Activated naive CD4-positive, alpha-beta T cell treated with anti-CD3 and anti-CD28 coated beads, Interleukin-2, amount 50 U/mL, for 24 hours (primary cell): Measurements from ENCODE around the gene AKAP4.

Source experiments
- H3K27ac Mint-ChIP-seq: one replicate; pipeline ENCODE4 v1.8.0; 2021; ENCODE audit warnings: mild to moderate bottlenecking, mixed read lengths
- H3K27me3 Mint-ChIP-seq: one replicate; pipeline ENCODE4 v1.8.0; 2021; ENCODE audit warnings: mixed read lengths
- H3K36me3 Mint-ChIP-seq: one replicate; pipeline ENCODE4 v1.8.0; 2021; ENCODE audit warnings: mixed read lengths
- H3K4me1 Mint-ChIP-seq: one replicate; pipeline ENCODE4 v1.8.0; 2021; ENCODE audit warnings: mixed read lengths
- H3K4me3 Mint-ChIP-seq: one replicate; pipeline ENCODE4 v1.8.0; 2021; ENCODE audit warnings: mild to moderate bottlenecking, mixed read lengths
- H3K9me3 Mint-ChIP-seq: one replicate; pipeline ENCODE4 v1.8.0; 2021; ENCODE audit warnings: mixed read lengths

Gene AKAP4, protein sequence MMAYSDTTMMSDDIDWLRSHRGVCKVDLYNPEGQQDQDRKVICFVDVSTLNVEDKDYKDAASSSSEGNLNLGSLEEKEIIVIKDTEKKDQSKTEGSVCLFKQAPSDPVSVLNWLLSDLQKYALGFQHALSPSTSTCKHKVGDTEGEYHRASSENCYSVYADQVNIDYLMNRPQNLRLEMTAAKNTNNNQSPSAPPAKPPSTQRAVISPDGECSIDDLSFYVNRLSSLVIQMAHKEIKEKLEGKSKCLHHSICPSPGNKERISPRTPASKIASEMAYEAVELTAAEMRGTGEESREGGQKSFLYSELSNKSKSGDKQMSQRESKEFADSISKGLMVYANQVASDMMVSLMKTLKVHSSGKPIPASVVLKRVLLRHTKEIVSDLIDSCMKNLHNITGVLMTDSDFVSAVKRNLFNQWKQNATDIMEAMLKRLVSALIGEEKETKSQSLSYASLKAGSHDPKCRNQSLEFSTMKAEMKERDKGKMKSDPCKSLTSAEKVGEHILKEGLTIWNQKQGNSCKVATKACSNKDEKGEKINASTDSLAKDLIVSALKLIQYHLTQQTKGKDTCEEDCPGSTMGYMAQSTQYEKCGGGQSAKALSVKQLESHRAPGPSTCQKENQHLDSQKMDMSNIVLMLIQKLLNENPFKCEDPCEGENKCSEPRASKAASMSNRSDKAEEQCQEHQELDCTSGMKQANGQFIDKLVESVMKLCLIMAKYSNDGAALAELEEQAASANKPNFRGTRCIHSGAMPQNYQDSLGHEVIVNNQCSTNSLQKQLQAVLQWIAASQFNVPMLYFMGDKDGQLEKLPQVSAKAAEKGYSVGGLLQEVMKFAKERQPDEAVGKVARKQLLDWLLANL

DNA sequence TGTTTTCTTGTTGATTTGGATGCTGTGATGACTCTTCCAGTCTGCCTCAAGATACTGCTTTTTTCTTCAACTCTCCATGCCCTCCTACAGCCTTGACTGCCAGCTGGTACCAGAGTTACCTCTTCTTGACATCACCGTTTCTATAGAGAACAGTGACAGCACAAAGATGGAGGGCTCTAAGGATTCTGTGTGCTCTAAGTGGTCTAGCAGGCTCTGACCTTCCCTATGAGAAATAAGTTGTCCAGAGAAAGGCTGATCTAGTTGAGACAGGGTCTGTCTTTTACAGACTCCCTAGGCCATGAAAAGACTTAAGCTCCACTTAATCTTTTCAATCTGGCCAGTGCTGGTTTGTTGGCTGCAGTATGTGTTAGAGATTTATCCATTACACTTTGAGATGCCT lies at the start of gene AKAP4:
TSS of gene AKAP4 (minus strand) at position 101 of the 400 bp plus-strand sequence. CDS start 118 bp downstream, outside the sequence.
- peaks cover 14% of the 10 kb centered on the region for H3K4me1 Mint-ChIP-seq
- H3K27me3 Mint-ChIP-seq, result no peaks in the 10 kb centered on the region
- no peak within 1 kb of the TSS for H3K4me3 Mint-ChIP-seq
- no peaks in the 10 kb centered on the region for H3K9me3 Mint-ChIP-seq
- H3K36me3 Mint-ChIP-seq, result no peaks in the 10 kb centered on the region
- no peak within 1 kb of the TSS for H3K27ac Mint-ChIP-seq

DNA sequence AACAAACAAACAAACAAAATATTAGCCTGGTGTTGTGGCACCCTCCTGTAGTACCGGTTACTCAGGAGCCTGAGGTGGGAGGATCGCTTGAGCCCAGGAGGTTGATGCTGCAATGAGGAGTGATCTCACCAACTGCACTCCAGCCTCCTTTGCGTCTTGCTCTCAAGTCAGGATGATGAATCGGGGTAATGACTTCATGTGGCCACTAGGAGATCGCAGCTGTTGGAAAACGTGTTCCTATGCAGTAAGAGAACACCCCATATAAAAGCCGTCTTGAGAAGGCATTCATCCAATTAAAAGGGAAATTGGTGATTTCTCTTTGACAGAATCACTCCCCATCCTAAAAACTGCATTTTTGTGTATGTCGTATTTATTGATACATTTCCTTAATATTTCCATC lies 10.7 kb upstream of the AKAP4 start:
- no peaks in the 10 kb centered on the region for H3K27me3 Mint-ChIP-seq
- no peaks in the 10 kb centered on the region for H3K4me1 Mint-ChIP-seq
- no peaks in the 10 kb centered on the region for H3K9me3 Mint-ChIP-seq
- H3K27ac Mint-ChIP-seq, result no peak overlapping the region
- H3K4me3 Mint-ChIP-seq, result no peak overlapping the region
- no peaks in the 10 kb centered on the region for H3K36me3 Mint-ChIP-seq

DNA sequence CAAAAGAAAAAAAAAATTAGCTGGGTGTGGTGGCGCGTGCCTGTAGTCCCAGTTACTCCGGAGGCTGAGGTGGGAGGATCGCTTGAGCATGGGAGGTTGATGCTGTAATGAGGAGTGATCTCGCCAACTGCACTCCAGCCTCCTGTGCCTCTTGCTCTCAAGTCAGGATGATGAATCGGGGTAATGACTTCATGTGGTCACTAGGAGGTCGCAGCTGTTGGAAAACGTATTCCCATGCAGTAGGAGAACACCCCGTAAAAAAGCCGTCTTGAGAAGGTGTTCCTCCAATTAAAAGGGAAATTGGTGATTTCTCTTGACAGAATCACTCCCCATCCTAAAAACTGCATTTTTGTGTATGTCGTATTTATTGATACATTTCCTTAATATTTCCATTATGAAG lies 5.9 kb upstream of the AKAP4 start:
- H3K4me3 Mint-ChIP-seq, result no peak overlapping the region
- H3K27me3 Mint-ChIP-seq, result no peaks in the 10 kb centered on the region

DNA sequence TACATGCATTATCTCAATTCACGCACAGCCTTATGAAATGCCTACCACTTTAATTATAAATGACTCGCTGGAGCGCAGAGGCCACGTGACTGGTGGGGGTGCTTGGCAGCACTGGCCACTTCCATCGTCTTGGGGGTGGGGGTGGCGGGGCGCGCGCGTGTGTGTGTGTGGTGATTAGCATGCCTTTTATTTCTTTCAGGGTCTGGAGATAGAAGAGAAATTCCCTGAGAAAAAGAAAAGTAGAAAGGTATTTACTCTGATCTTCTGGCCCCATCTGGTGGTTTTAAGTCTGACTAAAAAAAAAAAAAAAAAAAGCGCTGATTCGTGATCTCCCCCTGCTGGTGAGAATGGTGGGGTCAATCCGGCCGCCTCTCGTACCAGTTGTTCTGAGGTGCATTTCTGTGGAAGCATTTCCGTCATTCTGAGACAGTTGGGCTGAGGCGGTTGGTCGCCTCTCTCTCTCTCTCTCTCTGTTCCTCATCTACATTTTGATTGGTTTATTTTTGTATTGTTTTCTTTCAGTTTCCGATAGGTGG lies 3.6 kb upstream of the AKAP4 start, which contains the start of gene CCNB3:
TSS of gene CCNB3 (plus strand) at position 402 of the 536 bp plus-strand sequence. CDS start 80,399 bp downstream, outside the sequence.
- H3K27ac Mint-ChIP-seq, result peak within 1 kb of the TSS; percentile 97
- H3K4me3 Mint-ChIP-seq, result peak within 1 kb of the TSS; percentile 89
- no peaks in the 10 kb centered on the region for H3K27me3 Mint-ChIP-seq
- H3K36me3 Mint-ChIP-seq, result no peaks in the 10 kb centered on the region
- H3K4me1 Mint-ChIP-seq, result peaks cover 14% of the 10 kb centered on the region
- H3K9me3 Mint-ChIP-seq, result no peaks in the 10 kb centered on the region

More for the DNA sequence above, 5.9 kb upstream of the AKAP4 start:
- no peak overlapping the region for H3K27ac Mint-ChIP-seq
- H3K36me3 Mint-ChIP-seq, result no peaks in the 10 kb centered on the region
- peaks cover 14% of the 10 kb centered on the region for H3K4me1 Mint-ChIP-seq
- no peaks in the 10 kb centered on the region for H3K9me3 Mint-ChIP-seq

DNA sequence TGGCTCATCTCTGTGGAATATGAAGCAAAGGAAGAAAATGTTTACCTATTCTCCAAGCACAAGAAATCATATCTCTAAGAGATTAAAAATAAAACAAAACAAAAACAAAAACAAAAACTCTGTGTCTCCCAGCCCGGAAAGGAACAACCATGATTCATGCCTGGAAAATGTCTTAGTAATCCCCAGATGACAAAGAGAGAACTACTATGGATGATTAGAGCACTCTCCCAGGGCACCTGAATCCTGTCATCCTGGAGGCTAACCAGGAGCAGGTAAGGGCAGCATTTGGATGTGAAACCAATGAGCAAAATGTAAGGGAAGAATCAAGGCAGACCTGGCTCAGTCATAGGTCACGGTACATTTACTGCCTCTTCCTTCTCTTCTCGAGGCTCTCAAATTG lies 1.7 kb upstream of the AKAP4 start:
- Mint-ChIP-seq H3K4me3 (no peak overlapping the region), H3K36me3 (no peaks in the 10 kb centered on the region), H3K27ac (no peak overlapping the region), H3K9me3 (no peaks in the 10 kb centered on the region), H3K4me1 (peaks cover 14% of the 10 kb centered on the region), H3K27me3 (no peaks in the 10 kb centered on the region)

DNA sequence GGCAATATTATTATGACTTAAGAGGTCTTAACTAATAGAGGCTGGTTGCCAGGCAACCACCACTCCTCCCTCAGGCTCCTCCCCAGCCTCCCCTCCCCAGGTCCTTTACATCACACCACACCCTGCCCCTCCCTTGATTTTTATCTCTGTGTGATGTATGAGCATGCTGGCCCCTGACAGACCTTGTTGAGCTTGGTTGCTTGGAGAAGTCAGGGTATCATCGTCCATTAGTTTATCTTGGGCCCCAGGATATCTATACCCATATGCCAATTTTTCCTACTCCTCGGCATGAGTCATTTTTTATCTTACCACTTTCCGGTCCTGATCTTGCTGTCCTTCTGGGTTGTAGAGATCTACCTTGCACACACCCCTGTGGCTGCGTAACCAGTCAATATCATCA lies 2.5 kb downstream of the AKAP4 start:
- Mint-ChIP-seq H3K4me1 (peaks cover 1% of the 10 kb centered on the region), H3K4me3 (no peak overlapping the region), H3K27me3 (no peaks in the 10 kb centered on the region), H3K36me3 (no peaks in the 10 kb centered on the region), H3K9me3 (no peaks in the 10 kb centered on the region), H3K27ac (no peak overlapping the region)

DNA sequence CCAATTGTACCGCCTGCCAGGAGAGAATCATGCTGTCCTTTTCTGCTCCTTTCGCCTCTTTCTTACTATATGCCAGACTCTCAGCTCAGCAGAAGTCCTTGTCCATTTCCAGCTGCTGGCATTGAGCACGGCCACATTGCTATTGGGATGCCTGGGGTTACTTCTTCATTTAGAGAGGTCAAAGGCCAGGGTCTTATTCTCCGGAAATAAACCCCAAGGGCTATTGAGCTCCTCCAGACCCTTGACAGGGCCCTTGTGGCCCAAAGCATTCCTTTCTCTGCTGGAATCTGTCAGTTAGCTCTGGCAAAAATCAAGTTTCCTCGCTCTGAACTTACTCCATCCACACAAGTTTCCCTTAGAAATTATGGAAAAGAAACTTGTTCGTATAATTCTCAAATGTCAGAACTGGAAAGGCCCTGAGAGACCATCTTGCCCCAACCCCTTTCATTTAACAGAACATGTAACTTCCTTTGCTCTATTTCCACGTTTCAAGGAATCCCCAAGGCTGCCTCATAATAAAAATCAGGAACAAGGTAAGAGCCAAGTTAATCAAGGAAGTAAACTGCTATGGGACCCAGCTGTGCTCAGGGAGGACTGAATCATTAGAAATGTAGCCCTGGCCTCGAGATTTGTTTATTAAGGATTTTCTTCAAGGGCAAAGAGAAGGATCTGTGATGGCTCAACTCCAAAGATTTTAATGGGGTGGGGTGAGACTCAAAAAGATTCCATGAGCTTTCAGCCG lies 11.8 kb downstream of the AKAP4 start:
- Mint-ChIP-seq H3K4me1 (no peaks in the 10 kb centered on the region), H3K27me3 (no peaks in the 10 kb centered on the region), H3K9me3 (no peaks in the 10 kb centered on the region), H3K36me3 (no peaks in the 10 kb centered on the region), H3K27ac (no peak overlapping the region), H3K4me3 (no peak overlapping the region)

DNA sequence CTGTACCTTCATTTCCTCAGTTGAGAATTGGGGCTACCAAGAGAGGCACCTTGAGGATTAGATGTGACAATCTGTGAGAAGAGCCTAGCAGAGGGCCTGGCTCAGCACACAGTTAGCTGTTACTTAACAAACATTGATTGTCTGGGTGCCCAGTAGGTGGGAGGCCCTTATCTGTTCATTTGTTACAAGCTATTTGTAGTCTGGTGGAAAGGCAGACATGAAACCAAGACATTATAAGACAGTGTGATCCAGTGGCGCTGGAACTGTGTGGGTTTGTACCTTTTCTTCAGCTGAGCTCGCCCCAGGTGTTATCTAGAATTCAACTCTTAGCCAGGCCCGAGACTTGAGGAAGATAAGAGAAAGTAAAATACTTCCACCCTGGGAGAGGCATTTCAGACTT lies 16.9 kb downstream of the AKAP4 start:
- Mint-ChIP-seq H3K27me3 (no peaks in the 10 kb centered on the region), H3K36me3 (no peaks in the 10 kb centered on the region), H3K27ac (no peak overlapping the region), H3K4me1 (no peaks in the 10 kb centered on the region), H3K9me3 (no peaks in the 10 kb centered on the region), H3K4me3 (no peak overlapping the region)

DNA sequence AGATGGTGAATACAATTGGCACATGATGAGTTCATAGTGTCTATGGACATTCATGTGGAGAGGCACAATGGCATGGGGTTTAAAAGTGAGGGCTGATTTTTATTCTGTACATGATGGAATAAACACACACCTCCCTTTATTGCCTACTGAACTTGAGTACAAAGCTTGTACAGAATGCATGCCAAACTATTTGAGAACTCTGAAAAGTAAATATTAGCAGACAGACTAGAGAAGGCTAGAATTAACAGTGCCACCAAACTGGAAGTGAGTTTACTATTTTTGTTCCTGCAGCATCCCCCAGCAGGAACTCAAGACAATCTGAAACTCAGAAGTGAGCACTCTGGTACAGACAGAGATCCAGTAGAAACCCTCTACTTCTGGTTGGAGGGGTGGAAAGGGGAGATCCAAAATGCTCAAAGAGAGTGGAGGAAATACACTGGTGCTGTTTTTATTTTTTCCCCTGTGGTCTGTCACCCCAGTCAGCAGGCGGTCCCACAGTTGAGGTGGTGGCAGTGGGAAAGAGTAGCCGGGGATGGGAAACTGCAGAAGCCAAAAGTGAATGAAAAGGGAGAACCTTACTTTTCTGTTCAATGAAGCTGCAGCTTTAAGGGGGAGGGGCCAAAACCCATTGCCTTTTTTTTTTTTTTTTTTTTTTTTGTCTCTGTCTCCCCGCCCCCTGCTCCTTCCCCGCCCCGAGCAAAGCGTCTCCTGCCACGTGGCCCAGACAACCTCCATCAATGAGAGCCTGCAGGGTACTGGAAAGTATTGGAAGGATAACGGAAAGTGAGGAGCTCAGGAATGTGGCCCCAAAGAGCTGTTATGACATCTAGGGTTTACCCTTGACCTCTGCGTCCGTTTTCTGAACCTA lies 20.5 kb downstream of the AKAP4 start:
- Mint-ChIP-seq H3K27me3 (peaks cover 2% of the 10 kb centered on the region), H3K4me3 (no peak overlapping the region), H3K27ac (no peak overlapping the region), H3K9me3 (no peaks in the 10 kb centered on the region), H3K36me3 (no peaks in the 10 kb centered on the region), H3K4me1 (no peaks in the 10 kb centered on the region)

DNA sequence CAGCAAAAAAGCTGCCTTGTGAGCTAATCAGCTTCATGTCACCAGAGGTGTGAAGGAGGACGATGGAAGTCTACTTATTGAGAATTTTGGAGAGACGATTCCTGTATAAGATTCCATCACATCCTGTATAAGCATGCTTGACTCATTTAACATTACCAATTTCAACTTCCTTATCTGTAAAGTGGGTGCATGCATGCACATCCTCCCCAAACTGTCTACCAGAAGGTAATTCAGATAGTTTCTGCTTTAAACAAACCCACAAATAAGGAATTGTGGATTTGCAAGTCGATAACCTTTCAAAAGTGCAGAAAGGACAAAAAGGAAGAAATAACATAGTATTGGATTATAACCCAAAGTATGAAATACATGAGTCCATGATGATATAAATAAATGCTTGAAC lies 31.1 kb downstream of the AKAP4 start:
- peaks cover 3% of the 10 kb centered on the region for H3K4me1 Mint-ChIP-seq
- H3K4me3 Mint-ChIP-seq, result no peak overlapping the region
- H3K27ac Mint-ChIP-seq, result no peak overlapping the region
- no peaks in the 10 kb centered on the region for H3K36me3 Mint-ChIP-seq
- no peaks in the 10 kb centered on the region for H3K27me3 Mint-ChIP-seq
- peaks cover 4% of the 10 kb centered on the region for H3K9me3 Mint-ChIP-seq

DNA sequence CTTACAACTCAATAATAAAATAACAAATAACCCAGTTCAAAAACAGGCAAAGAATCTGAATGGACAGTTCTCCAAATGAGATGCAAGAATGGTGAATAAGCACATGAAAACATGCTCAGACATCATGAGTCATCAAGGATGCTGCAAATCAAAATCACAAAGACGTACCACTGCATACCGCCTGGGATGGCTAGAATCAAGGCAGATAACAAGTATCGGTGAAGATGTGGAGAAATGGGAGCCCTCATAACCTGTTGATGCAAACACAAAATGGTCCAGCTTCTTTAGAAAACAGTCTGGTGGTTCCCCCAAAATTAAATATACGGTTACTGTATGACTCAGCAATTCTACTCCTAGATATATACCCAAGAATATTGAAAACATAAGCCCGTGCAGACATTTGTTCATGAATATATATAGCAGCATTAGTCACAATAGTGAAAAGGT lies 32.5 kb downstream of the AKAP4 start:
- Mint-ChIP-seq H3K27ac (no peak overlapping the region), H3K27me3 (no peaks in the 10 kb centered on the region), H3K9me3 (no peaks in the 10 kb centered on the region), H3K36me3 (no peaks in the 10 kb centered on the region), H3K4me3 (no peak overlapping the region), H3K4me1 (peaks cover 3% of the 10 kb centered on the region)

DNA sequence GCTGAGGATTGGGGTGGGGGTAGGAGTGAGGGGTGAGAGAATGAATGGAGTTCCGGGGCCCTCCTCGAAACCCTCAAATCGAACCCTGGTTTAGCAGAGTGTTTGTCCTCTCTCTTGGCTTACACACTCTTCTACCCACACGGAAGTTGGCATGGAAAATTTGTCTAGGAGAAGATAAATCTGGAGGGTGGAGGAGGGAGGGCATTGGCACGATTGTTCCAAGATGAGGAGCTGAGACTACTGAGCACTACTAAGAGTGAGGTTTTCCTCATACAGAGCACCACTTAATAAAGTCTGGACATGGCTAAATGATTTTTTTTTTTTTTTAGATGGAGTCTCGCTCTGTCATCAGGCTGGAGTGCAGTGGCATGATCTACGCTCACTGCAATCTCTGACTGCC lies 33.4 kb downstream of the AKAP4 start:
- no peaks in the 10 kb centered on the region for H3K9me3 Mint-ChIP-seq
- H3K4me1 Mint-ChIP-seq, result peaks cover 3% of the 10 kb centered on the region
- H3K36me3 Mint-ChIP-seq, result no peaks in the 10 kb centered on the region
- H3K27ac Mint-ChIP-seq, result no peak overlapping the region
- no peaks in the 10 kb centered on the region for H3K27me3 Mint-ChIP-seq
- no peak overlapping the region for H3K4me3 Mint-ChIP-seq

DNA sequence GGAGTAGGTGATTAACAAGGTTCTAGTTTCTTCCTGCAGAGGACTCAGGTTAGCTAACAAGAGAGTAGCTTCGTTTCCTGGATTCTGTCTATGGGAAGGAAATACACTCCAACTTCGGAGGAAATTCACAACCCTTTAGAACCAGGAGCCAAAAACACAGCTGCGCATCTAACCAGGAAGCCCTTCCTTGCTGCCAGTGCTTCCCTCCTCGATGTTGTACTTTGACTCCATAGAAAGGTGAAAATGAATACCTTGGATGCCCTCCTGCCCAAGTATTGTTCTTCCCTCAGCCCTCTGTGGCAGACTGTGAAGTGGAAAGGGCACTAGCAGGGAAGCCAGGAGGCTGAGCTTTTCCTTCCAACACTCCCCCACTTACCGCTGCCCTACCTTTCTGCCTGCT lies 35.1 kb downstream of the AKAP4 start:
- Mint-ChIP-seq H3K27ac (no peak overlapping the region), H3K9me3 (no peaks in the 10 kb centered on the region)

DNA sequence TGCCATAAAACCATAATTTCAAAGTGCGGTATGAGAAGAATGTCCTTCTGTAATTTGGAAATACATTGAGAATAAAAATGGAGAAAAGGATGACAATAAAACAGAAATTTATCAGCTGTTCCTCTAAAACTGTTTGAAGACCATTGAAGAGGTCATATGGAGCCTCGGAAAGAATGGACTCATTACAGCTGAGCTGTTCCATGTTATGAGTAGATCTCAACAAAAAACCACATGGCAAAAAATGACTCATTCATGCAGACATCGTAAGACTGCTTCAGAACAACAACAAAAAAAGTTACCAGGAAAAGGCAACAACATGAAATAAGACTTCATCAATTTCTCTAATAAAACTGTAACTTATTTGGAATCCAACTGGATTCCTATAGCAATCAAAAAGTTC lies 39.7 kb downstream of the AKAP4 start:
- H3K4me3 Mint-ChIP-seq, result no peak overlapping the region
- H3K27ac Mint-ChIP-seq, result no peak overlapping the region
- H3K4me1 Mint-ChIP-seq, result no peaks in the 10 kb centered on the region
- H3K9me3 Mint-ChIP-seq, result no peaks in the 10 kb centered on the region
- H3K36me3 Mint-ChIP-seq, result no peaks in the 10 kb centered on the region
- no peaks in the 10 kb centered on the region for H3K27me3 Mint-ChIP-seq

More for the DNA sequence above, 35.1 kb downstream of the AKAP4 start:
- Mint-ChIP-seq H3K36me3 (no peaks in the 10 kb centered on the region), H3K4me1 (peaks cover 3% of the 10 kb centered on the region), H3K27me3 (no peaks in the 10 kb centered on the region), H3K4me3 (no peak overlapping the region)
